Gastroesophageal sphincter (tissue), 3 donors: ENCODE measurements around the gene TLCD3B.

Experiments used
- EP300 ChIP-seq: sonication (generic); formaldehyde crosslinking; IDR thresholded peaks from one replicate; pipeline ENCODE4 v1.6.1; 2017; ENCODE audit warnings: antibody characterized with exemption, mild to moderate bottlenecking
- POLR2A ChIP-seq, 2 donors: fragments of 450-650 bp; IDR thresholded peaks; one replicate each; pipeline ENCODE4 v1.6.1; 2017; ENCODE audit warnings: antibody characterized with exemption in 2 of 2, mild to moderate bottlenecking in 2 of 2, moderate library complexity in 1 of 2
- POLR2AphosphoS5 ChIP-seq: sonication (generic); formaldehyde crosslinking; IDR thresholded peaks from one replicate; pipeline ENCODE4 v1.6.1; 2017; ENCODE audit warnings: antibody characterized with exemption
- TF ChIP-seq, protein P1 (sequence below), 4 experiments: fragments of 200-600 bp in 2 of 4; fragments of 450-650 bp in 2 of 4; sonication (generic) in 1 of 4; IDR thresholded peaks; one replicate each; pipeline ENCODE4 v1.5.1; 2017 to 2019; ENCODE audit warnings: antibody characterized with exemption in 4 of 4, mild to moderate bottlenecking in 2 of 4, moderate library complexity in 2 of 4

- no peak for TF ChIP-seq EP300
- TF ChIP-seq POLR2A (IDR thresholded peaks at IDR 0.05): no peak
- TF ChIP-seq, protein P1, sequence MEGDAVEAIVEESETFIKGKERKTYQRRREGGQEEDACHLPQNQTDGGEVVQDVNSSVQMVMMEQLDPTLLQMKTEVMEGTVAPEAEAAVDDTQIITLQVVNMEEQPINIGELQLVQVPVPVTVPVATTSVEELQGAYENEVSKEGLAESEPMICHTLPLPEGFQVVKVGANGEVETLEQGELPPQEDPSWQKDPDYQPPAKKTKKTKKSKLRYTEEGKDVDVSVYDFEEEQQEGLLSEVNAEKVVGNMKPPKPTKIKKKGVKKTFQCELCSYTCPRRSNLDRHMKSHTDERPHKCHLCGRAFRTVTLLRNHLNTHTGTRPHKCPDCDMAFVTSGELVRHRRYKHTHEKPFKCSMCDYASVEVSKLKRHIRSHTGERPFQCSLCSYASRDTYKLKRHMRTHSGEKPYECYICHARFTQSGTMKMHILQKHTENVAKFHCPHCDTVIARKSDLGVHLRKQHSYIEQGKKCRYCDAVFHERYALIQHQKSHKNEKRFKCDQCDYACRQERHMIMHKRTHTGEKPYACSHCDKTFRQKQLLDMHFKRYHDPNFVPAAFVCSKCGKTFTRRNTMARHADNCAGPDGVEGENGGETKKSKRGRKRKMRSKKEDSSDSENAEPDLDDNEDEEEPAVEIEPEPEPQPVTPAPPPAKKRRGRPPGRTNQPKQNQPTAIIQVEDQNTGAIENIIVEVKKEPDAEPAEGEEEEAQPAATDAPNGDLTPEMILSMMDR (IDR thresholded peaks at IDR 0.05): no peak
- TF ChIP-seq POLR2AphosphoS5: no peak
Measured at GRCh38 chr16:30068333-30068732, 37.3 kb upstream of the TLCD3B start.
